Limb (tissue), 2 donors: ENCODE measurements around the gene DDI2.

ENCODE experiments used
- DNase-seq, 2 donors: peaks; one replicate each; pipeline ENCODE4 v3.0.0-alpha.2; 2016; ENCODE audit errors: extremely low spot score in 2 of 2

Gene DDI2

GRCh38 chr1:15702722-15703550 is 85.7 kb downstream of the DDI2 start:
- DNase-seq, result no peak

DNA sequence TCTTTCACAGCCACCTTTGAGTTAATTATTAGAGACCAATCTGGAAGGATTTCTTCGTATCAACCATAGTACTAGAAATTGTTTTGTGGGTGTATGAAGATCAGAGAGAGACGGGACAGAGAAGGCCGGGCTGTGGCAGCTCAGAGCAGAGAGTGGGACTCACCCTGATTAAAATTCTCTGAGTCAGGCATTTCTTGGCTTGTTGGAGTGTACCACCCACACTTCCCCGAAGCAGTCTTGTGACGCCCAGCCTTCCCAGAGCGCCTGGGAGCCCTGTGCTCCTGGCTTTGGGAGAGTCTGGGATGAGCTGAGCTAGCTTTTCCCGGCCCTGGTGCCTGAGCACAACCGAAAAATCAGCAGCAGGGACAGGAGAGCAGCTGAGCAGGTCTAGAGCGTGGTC is 86.3 kb downstream of the DDI2 start:
- no peak for DNase-seq

DNA sequence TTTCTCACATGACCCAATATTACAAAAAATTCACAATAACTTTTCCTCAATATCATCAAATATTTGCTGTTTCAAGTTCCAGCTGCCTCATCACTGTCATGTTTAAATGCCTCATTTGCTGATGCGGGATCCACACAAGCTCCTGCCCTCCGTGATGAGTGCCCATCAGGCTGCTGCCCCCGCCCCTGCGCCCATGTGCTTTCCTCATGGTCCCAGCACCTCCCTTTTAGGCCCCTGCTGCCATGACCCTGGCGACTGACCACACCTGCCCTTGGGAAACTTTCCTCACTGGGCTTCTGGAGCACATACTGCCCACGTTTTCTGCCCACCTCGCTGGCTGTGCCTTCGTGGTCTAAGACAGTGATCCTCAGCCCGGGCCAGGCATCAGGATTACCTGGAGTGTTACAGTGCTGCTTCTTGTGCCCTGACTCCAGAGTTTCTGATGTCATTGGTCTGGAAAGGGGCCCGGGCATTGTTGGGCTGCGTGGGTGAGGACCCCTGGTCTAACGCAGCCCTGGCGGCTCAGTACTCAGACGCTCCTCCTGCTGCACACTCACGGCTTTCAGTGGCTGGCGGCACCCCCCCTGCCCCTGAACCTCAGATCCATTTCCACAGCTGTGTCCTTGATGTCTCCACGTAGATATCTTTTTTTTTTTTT is 87.4 kb downstream of the DDI2 start:
- DNase-seq, result no peak

DNA sequence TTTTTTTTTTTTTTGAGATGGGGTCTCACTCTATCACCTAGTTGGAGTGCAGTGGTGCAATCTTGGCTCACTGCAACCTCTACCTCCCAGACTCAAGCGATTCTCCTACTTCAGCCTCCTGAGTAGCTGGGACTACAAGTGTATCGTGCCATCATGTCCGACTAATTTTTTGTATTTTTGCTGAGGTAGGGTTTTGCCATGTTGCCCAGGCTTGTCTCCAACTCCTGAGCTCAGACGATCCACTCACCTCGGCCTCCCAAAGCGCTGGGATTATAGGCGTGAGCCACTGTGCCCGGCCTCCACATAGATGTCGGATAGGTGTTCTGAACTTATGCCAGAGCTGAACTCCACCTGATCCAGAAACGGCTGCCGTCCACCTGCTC is 87.9 kb downstream of the DDI2 start:
- no peak for DNase-seq

- DNase-seq, result no peak
Observed at GRCh38 chr1:15706751-15707150, 89.5 kb downstream of the DDI2 start.

DNA sequence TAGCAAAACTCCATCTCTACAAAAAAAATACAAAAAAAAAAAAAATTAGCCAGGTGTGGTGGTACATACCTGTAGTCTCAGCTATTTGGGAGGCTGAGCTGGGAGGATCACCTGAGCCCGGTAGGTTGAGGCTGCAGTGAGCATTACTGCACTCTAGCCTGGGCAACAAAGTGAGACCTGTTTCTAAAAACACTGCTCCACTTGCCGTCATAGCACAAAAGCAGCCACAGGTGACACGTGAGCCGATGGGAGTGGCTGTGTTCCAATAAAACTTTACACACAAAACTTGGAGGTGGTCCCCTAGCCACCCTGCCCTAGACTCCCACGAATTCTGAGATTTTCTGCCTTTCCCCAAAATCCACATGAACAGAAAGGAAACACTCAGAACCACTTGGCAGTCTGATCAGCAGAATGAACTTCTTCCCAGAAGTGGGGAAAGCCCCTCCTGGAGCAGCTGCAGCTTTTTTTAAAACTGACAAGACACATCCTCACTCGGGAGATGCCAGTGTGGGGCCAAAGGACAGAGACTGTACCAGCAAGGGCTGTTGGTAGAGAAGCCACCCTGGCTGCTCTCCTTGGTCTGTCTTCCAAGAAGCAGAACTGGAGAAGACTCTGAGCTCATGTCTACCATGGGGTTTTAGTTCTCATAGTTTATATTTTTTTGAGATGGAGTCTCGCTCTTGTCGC is 90.1 kb downstream of the DDI2 start:
- no peak for DNase-seq

- DNase-seq, result no peak
Observed at GRCh38 chr1:15708486-15709137, 91.4 kb downstream of the DDI2 start.

GRCh38 chr1:15709226-15709625 is 92.0 kb downstream of the DDI2 start:
- no peak for DNase-seq

DNA sequence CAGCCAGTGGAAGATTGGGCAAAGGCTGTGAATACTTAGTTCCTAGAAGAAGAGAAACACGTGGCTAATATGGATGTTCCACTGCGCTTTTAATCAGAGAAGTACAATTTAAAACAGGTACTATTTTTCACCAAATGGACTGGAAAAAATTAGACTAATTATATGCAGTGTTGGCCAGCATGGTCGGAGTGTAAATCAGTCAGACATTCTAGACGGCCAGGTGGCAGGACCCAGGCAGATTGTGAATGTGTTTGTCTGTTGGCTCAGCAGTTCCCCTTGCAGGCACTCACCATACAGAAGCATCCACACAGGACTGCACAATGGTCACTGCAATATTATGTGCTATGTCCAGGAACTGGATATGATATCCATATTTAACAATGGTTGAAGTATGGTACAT is 94.9 kb downstream of the DDI2 start:
- DNase-seq, result no peak

DNA sequence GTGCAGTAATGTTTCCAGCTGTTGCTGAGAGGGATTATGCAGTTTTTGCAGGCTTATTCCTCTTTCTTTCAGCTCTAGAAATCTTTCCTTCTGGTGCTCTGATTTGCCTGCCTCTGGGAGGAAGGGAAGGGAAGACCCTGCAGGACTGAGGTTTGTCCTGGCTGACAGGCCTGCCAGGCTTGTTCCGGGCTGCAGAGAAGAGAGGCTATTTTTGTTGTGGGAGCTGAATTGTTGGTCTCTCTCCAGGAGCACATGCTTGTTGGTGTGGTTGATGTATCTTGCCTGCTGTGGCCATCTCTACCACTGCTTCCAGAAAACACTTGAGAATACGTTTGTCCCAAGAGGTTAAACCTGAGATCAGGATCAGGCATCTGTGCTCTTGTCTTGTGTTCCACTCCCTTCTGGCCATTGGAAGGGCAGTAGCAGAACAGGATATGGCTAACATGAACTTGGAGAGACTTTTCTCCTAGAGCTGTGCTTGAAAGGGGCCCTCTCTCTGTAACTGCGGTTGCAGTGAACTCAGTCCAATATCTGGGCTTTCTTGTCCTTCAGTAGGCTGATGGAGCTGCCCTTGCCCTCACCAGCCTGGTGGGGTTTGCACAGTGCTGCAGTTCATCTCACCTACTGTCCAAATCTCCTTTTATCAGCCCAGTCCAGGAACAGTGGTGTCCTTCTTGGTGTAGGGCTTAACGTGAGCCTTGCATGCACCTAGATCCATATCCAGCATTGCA is 97.3 kb downstream of the DDI2 start:
- DNase-seq, result peak in 1 of 2 donors; percentile 55

- DNase-seq, result no peak
Observed at GRCh38 chr1:15717418-15718125, 100.3 kb downstream of the DDI2 start.

DNA sequence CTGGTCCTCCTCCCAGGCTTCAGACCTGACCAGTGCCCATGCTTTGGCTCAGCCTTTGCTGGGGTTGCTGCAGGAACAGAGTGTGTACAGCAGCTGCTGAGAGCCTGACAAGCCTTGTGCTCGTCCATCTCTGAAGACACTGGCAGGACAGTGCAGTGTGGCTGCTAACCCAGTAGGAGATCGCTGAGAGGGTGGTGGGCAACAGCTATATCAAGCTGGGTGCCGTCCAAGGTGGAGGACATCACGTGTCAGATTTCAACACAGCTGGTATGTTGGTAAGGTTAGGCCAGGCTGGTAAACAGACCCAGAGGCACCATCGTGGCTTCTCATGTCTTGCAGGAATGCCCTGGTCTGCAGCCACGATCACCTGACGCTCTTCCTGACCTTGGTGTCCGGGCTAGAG is 100.9 kb downstream of the DDI2 start:
- DNase-seq, result no peak
